HEK293 (cell line): Measurements from ENCODE around the gene VSIG10L.
A peak's percentile ranks its signal among the peaks of the same experiment; 100 is the strongest.

Experiments
- MEIS1 ChIP-seq: sonication (generic); formaldehyde crosslinking; IDR thresholded peaks from 2 replicates; pipeline ENCODE4 v1.8.1; 2022; ENCODE audit warnings: missing genetic modification reagents, mild to moderate bottlenecking, borderline replicate concordance
- PRDM1 ChIP-seq: fragments of 450-650 bp; formaldehyde crosslinking; IDR thresholded peaks from 2 replicates; pipeline ENCODE4; 2016; ENCODE audit warnings: missing biosample characterization, missing genetic modification characterization
- REPIN1 ChIP-seq: fragments of 450-650 bp; formaldehyde crosslinking; IDR thresholded peaks from 2 replicates; pipeline ENCODE4 v1.5.1; 2017; ENCODE audit warnings: missing biosample characterization, missing genetic modification characterization, low read depth
- SP7 ChIP-seq: fragments of 450-650 bp; formaldehyde crosslinking; IDR thresholded peaks from 2 replicates; pipeline ENCODE4 v1.5.1; 2016; ENCODE audit warnings: missing biosample characterization, missing genetic modification characterization
- TCF7L2 ChIP-seq: IDR thresholded peaks from 2 replicates; pipeline ENCODE4 v1.6.1; 2011; ENCODE audit warnings: low read depth, mild to moderate bottlenecking, inconsistent platforms, low read length, moderate library complexity, borderline replicate concordance
- YY1 ChIP-seq: fragments of 450-650 bp; formaldehyde crosslinking; IDR thresholded peaks from 2 replicates; pipeline ENCODE4 v1.5.1; 2018; ENCODE audit warnings: missing biosample characterization, missing genetic modification characterization
- YY2 ChIP-seq: fragments of 450-650 bp; formaldehyde crosslinking; IDR thresholded peaks from 2 replicates; pipeline ENCODE4 v1.5.1; 2016; ENCODE audit warnings: missing biosample characterization, missing genetic modification characterization
- ZBTB21 ChIP-seq: fragments of 450-650 bp; formaldehyde crosslinking; IDR thresholded peaks from 2 replicates; pipeline ENCODE4 v1.5.1; 2017; ENCODE audit warnings: missing biosample characterization, missing genetic modification characterization
- ZFHX2 ChIP-seq: fragments of 450-650 bp; formaldehyde crosslinking; conservative IDR thresholded peaks from 2 replicates; pipeline ENCODE4 v1.5.1; 2016; ENCODE audit warnings: missing biosample characterization, missing genetic modification characterization
- ZNF2 ChIP-seq: fragments of 450-650 bp; formaldehyde crosslinking; IDR thresholded peaks from 2 replicates; pipeline ENCODE4 v1.5.1; 2016; ENCODE audit warnings: missing biosample characterization, missing genetic modification characterization
- ZNF239 ChIP-seq: fragments of 450-650 bp; formaldehyde crosslinking; IDR thresholded peaks from 2 replicates; pipeline ENCODE4 v1.5.1; 2016; ENCODE audit warnings: missing biosample characterization, missing genetic modification characterization
- ZNF26 ChIP-seq: fragments of 450-650 bp; formaldehyde crosslinking; IDR thresholded peaks from 2 replicates; pipeline ENCODE4 v1.5.1; 2016; ENCODE audit warnings: missing biosample characterization, missing genetic modification characterization
- ZNF311 ChIP-seq: fragments of 450-650 bp; formaldehyde crosslinking; IDR thresholded peaks from 2 replicates; pipeline ENCODE4 v1.5.1; 2017; ENCODE audit warnings: missing biosample characterization, missing genetic modification characterization, borderline replicate concordance
- ZNF324 ChIP-seq: fragments of 450-650 bp; formaldehyde crosslinking; IDR thresholded peaks from 2 replicates; pipeline ENCODE4 v1.5.1; 2016; ENCODE audit warnings: missing biosample characterization, missing genetic modification characterization
- ZNF544 ChIP-seq: fragments of 450-650 bp; formaldehyde crosslinking; IDR thresholded peaks from 2 replicates; pipeline ENCODE4 v1.5.0; 2017; ENCODE audit warnings: missing biosample characterization, missing genetic modification characterization
- ZNF548 ChIP-seq: fragments of 450-650 bp; formaldehyde crosslinking; IDR thresholded peaks from 2 replicates; pipeline ENCODE4 v1.5.1; 2016; ENCODE audit warnings: missing biosample characterization, missing genetic modification characterization
- ZNF610 ChIP-seq: fragments of 450-650 bp; formaldehyde crosslinking; IDR thresholded peaks from 2 replicates; pipeline ENCODE4 v1.5.1; 2016; ENCODE audit warnings: missing biosample characterization, missing genetic modification characterization, borderline replicate concordance
- ZNF629 ChIP-seq: fragments of 450-650 bp; formaldehyde crosslinking; IDR thresholded peaks from 2 replicates; pipeline ENCODE4 v1.5.1; 2017; ENCODE audit warnings: missing biosample characterization, missing genetic modification characterization
- ZNF692 ChIP-seq: fragments of 450-650 bp; formaldehyde crosslinking; IDR thresholded peaks from 2 replicates; pipeline ENCODE4 v1.5.1; 2016; ENCODE audit warnings: missing biosample characterization, missing genetic modification characterization
- ZNF785 ChIP-seq: fragments of 450-650 bp; formaldehyde crosslinking; IDR thresholded peaks from 2 replicates; pipeline ENCODE4 v1.5.1; 2016; ENCODE audit warnings: missing biosample characterization, missing genetic modification characterization
- ZNF791 ChIP-seq: fragments of 450-650 bp; formaldehyde crosslinking; IDR thresholded peaks from 2 replicates; pipeline ENCODE4 v1.5.1; 2016; ENCODE audit warnings: missing biosample characterization, missing genetic modification characterization
- ZSCAN16 ChIP-seq: fragments of 450-650 bp; formaldehyde crosslinking; IDR thresholded peaks from 2 replicates; pipeline ENCODE4 v1.5.1; 2016; ENCODE audit warnings: missing biosample characterization, missing genetic modification characterization
- ZXDB ChIP-seq: fragments of 450-650 bp; formaldehyde crosslinking; IDR thresholded peaks from 2 replicates; pipeline ENCODE4 v1.5.1; 2016; ENCODE audit warnings: missing biosample characterization, missing genetic modification characterization
- TF ChIP-seq, protein P1 (sequence below): fragments of 450-650 bp; formaldehyde crosslinking; IDR thresholded peaks from 2 replicates; pipeline ENCODE4 v1.5.1; 2016; ENCODE audit warnings: missing biosample characterization, missing genetic modification characterization, borderline replicate concordance
- TF ChIP-seq, protein P2 (sequence below): fragments of 450-650 bp; formaldehyde crosslinking; IDR thresholded peaks from 2 replicates; pipeline ENCODE4 v1.5.1; 2016; ENCODE audit warnings: missing biosample characterization, missing genetic modification characterization
- TF ChIP-seq, protein P3 (sequence below): fragments of 450-650 bp; formaldehyde crosslinking; IDR thresholded peaks from 2 replicates; pipeline ENCODE4 v1.5.1; 2016; ENCODE audit warnings: missing biosample characterization, missing genetic modification characterization

The VSIG10L gene

GRCh38 chr19:51366389-51367254 lies 24.7 kb upstream of the VSIG10L start (continued):
- TF ChIP-seq ZNF239 (tag by site-specific recombination) (peak; percentile 62; the same call in 1 of the 2 replicates), ZNF544 (tag by site-specific recombination) (no peak), ZNF791 (tag by site-specific recombination) (0 out of 2 replicates have a peak, but pooled peaks have one; percentile 8), ZNF26 (no peak), ZSCAN16 (tag by site-specific recombination) (peak; percentile 85), ZNF692 (tag by site-specific recombination) (peak; percentile 52), ZFHX2 (tag by site-specific recombination) (peak; percentile 67), TCF7L2 (no peak), YY1 (peak; percentile 28; the same call in 1 of the 2 replicates), ZNF311 (no peak), MEIS1 (no peak), ZBTB21 (peak; percentile 49; the same call in 1 of the 2 replicates), YY2 (tag by site-specific recombination) (peak; percentile 76), ZNF629 (tag by site-specific recombination) (peak; percentile 43), ZNF548 (tag by site-specific recombination) (no peak), REPIN1 (tag by site-specific recombination) (0 out of 2 replicates have a peak, but pooled peaks have one; percentile 78), ZNF2 (0 out of 2 replicates have a peak, but pooled peaks have one; percentile 17), PRDM1 (tag by site-specific recombination) (peak; percentile 77), ZNF610 (no peak), ZNF785 (tag by site-specific recombination) (peak; percentile 75; the same call in 1 of the 2 replicates), ZXDB (peak; percentile 57; the same call in 1 of the 2 replicates), ZNF324 (tag by site-specific recombination) (0 out of 2 replicates have a peak, but pooled peaks have one; percentile 46), SP7 (tag by site-specific recombination) (peak; percentile 38; the same call in 1 of the 2 replicates)
- TF ChIP-seq, protein P1, sequence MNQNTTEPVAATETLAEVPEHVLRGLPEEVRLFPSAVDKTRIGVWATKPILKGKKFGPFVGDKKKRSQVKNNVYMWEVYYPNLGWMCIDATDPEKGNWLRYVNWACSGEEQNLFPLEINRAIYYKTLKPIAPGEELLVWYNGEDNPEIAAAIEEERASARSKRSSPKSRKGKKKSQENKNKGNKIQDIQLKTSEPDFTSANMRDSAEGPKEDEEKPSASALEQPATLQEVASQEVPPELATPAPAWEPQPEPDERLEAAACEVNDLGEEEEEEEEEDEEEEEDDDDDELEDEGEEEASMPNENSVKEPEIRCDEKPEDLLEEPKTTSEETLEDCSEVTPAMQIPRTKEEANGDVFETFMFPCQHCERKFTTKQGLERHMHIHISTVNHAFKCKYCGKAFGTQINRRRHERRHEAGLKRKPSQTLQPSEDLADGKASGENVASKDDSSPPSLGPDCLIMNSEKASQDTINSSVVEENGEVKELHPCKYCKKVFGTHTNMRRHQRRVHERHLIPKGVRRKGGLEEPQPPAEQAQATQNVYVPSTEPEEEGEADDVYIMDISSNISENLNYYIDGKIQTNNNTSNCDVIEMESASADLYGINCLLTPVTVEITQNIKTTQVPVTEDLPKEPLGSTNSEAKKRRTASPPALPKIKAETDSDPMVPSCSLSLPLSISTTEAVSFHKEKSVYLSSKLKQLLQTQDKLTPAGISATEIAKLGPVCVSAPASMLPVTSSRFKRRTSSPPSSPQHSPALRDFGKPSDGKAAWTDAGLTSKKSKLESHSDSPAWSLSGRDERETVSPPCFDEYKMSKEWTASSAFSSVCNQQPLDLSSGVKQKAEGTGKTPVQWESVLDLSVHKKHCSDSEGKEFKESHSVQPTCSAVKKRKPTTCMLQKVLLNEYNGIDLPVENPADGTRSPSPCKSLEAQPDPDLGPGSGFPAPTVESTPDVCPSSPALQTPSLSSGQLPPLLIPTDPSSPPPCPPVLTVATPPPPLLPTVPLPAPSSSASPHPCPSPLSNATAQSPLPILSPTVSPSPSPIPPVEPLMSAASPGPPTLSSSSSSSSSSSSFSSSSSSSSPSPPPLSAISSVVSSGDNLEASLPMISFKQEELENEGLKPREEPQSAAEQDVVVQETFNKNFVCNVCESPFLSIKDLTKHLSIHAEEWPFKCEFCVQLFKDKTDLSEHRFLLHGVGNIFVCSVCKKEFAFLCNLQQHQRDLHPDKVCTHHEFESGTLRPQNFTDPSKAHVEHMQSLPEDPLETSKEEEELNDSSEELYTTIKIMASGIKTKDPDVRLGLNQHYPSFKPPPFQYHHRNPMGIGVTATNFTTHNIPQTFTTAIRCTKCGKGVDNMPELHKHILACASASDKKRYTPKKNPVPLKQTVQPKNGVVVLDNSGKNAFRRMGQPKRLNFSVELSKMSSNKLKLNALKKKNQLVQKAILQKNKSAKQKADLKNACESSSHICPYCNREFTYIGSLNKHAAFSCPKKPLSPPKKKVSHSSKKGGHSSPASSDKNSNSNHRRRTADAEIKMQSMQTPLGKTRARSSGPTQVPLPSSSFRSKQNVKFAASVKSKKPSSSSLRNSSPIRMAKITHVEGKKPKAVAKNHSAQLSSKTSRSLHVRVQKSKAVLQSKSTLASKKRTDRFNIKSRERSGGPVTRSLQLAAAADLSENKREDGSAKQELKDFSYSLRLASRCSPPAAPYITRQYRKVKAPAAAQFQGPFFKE (tag by site-specific recombination), result no peak
- TF ChIP-seq, protein P2, sequence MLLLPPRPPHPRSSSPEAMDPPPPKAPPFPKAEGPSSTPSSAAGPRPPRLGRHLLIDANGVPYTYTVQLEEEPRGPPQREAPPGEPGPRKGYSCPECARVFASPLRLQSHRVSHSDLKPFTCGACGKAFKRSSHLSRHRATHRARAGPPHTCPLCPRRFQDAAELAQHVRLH (tag by site-specific recombination), result peak; percentile 48; the same call in 1 of the 2 replicates
- TF ChIP-seq, protein P3, sequence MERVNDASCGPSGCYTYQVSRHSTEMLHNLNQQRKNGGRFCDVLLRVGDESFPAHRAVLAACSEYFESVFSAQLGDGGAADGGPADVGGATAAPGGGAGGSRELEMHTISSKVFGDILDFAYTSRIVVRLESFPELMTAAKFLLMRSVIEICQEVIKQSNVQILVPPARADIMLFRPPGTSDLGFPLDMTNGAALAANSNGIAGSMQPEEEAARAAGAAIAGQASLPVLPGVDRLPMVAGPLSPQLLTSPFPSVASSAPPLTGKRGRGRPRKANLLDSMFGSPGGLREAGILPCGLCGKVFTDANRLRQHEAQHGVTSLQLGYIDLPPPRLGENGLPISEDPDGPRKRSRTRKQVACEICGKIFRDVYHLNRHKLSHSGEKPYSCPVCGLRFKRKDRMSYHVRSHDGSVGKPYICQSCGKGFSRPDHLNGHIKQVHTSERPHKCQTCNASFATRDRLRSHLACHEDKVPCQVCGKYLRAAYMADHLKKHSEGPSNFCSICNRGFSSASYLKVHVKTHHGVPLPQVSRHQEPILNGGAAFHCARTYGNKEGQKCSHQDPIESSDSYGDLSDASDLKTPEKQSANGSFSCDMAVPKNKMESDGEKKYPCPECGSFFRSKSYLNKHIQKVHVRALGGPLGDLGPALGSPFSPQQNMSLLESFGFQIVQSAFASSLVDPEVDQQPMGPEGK (tag by site-specific recombination), result peak; percentile 36
